ENCODE results near the gene FOXN1.

Gene FOXN1

DNA sequence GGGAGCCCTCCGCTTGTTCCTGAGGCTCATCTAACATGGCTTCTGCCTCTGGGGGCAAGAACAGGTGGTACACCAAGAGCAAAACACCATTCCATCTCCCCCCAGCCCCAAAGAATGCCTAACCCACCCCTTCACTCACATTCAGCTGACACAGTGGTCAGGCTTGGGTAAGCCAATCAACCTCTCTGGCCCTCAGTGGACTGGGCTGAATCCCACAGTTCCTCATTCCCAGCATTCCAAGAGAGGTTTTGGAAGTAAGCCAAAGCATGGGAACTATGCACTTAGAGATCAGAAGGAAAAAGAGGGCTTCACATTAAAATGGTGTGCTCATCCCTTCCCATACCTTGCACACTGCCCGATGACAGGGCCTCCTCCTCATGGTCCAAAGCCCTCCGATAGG, 57.3 kb downstream of the FOXN1 start:
- ChIA-PET POLR2A (no interaction called here), CTCF (no interaction called here)
- no peak for DNase-seq (ENCODE audit: extremely low spot score)
- TF ChIP-seq, protein P1, sequence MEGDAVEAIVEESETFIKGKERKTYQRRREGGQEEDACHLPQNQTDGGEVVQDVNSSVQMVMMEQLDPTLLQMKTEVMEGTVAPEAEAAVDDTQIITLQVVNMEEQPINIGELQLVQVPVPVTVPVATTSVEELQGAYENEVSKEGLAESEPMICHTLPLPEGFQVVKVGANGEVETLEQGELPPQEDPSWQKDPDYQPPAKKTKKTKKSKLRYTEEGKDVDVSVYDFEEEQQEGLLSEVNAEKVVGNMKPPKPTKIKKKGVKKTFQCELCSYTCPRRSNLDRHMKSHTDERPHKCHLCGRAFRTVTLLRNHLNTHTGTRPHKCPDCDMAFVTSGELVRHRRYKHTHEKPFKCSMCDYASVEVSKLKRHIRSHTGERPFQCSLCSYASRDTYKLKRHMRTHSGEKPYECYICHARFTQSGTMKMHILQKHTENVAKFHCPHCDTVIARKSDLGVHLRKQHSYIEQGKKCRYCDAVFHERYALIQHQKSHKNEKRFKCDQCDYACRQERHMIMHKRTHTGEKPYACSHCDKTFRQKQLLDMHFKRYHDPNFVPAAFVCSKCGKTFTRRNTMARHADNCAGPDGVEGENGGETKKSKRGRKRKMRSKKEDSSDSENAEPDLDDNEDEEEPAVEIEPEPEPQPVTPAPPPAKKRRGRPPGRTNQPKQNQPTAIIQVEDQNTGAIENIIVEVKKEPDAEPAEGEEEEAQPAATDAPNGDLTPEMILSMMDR (IDR thresholded peaks at IDR 0.05; ENCODE audit: control extremely low read depth, extremely low read depth, low read depth, missing control alignments) = no peak

DNA sequence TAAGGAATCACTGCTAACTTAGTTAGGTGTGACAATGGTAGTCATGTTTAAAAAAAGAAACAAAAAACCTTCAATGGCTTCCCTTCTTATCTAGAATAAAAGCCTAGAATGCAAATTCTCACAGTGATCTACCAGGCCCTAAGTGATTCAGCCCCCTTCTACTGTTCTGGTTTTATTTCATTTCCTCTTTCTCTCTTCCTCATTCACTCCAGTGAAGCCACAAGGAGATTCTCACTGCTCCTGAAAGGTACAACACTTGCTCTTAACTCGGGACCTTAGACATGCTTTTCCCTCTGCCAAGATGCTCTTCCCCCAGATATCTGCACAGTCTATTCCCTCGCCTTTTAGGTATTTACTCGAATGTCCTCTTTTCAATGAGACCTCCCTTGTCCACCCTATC, 61.5 kb downstream of the FOXN1 start:
- ChIA-PET CTCF (interaction anchor here (0.8 to 2.5 kb wide), 2 partner anchors 8 to 20 kb away, joined by 4 to 10 read pairs; no protein-coding TSS in a partner anchor), POLR2A (no interaction called here)
- DNase-seq (ENCODE audit: extremely low spot score) = peak; percentile 66
- TF ChIP-seq, protein P1 (IDR thresholded peaks at IDR 0.05; ENCODE audit: control extremely low read depth, extremely low read depth, low read depth, missing control alignments) = no peak

DNA sequence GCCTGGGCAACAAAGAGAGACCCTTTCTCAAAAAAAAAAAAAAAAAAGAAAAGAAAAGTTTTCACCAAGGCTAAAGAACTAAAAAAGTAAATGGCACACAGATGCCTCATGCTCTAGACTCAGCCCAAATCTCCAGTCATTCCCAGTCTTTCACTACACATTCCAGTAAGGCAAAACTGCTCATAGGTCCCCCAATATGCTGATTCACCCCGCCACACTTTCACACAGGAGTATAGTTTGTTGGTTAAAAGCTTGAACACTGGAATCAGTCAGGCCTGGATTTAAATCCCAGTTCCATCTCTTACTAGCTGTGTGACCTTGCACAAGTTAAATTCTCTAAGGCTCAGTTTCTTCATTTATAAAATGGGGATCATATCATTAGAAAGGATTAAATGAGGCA, 63.3 kb downstream of the FOXN1 start:
- ChIA-PET POLR2A (no interaction called here), CTCF (interaction anchor here (1.0 to 3.8 kb wide), 4 partner anchors 8 to 43 kb away, joined by 3 to 18 read pairs (median 5); no protein-coding TSS in a partner anchor)
- TF ChIP-seq, protein P1 (IDR thresholded peaks at IDR 0.05; ENCODE audit: control extremely low read depth, extremely low read depth, low read depth, missing control alignments) = no peak
- DNase-seq (ENCODE audit: extremely low spot score) = no peak

DNA sequence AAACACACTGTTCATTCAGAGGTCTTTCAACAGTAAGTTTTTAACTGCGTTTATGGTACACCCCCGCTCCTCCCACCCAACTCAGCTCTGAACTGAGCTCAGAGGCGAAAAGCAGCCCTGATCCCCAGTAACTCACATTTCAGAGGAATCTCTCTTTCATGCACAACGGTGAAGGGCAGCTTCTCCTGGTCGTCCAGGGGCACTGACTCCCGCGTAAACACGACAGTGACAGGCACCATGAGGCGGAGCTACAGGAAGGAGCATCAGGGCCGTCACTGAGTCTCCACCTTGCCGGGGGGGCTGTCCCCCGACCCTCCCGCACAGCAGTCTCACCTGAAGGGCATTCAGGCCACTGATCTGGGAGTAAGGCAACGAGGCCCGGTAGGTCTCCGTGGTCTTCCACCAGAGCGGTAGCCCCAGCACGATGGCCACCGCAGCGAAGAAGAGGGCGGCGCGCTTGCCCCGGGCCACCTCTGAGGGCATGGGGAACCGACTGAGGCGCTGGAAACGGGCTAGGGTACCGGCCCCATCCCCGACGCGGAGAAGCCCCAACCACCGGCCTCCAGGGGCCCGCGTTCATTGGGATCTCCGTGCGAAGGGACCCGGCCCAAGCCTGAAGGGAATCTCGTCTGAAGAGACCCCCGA, 64.7 kb downstream of the FOXN1 start:
- ChIA-PET CTCF (interaction anchor here (0.9 to 3.8 kb wide), 14 partner anchors 10 to 171 kb away, joined by 3 to 18 read pairs (median 4); partner anchors contain the start of gene UNC119), POLR2A (interaction anchor here (0.9 to 1.4 kb wide), 5 partner anchors 20 to 29 kb away, joined by 3 to 4 read pairs (median 3); no protein-coding TSS in a partner anchor)
- peak; percentile 50 for DNase-seq (ENCODE audit: extremely low spot score)
- TF ChIP-seq, protein P1 (IDR thresholded peaks at IDR 0.05; ENCODE audit: control extremely low read depth, extremely low read depth, low read depth, missing control alignments) = no peak

DNA sequence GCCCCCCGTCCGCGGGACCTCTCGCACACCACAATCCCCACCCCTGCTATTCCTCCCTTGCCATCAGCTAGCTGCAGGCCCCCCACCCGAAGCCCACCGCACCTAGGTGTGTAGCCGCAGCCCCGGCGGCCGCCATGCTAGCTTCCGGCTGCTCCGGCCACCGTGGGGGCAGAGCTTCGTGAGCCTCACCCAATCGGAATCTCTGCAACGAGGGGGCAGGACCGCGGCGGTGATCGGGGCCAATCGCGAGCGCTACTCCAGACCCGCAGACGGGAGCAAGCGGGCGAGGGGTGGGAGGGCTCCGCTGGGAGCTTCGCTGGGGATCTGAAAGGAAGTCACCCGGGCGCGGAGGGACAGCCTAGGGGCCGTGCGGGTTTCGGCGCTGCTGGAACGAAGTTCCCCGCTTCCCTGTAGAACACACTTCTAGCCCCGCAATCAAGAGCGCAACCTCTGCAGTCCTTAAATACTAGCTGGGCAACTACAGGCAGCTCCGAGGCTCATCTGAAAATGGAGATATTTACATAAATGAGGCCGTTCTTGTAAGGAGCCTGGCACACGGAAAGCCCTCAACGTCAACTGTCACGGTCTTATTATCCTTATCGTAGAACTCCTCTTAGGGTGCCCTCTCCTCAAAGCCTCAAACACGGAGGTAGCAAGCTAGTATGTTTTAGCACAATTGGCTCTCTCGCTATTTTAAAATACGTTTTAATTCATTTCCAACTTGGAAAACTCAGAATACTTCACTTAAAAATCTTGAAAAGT, 65.4 kb downstream of the FOXN1 start, which contains the start of gene PIGS:
PIGS (minus strand) TSS at position 164 of the 762 bp plus-strand sequence; CDS start at position 136, 28 bp downstream.
- ChIA-PET CTCF (interaction anchor here (0.6 to 3.8 kb wide), 13 partner anchors 9 to 172 kb away, joined by 3 to 18 read pairs (median 4); partner anchors contain the start of gene UNC119), POLR2A (interaction anchor here (0.7 to 1.4 kb wide), 6 partner anchors 16 to 28 kb away, joined by 3 to 4 read pairs (median 3); no protein-coding TSS in a partner anchor)
- TF ChIP-seq, protein P1 (IDR thresholded peaks at IDR 0.05; ENCODE audit: control extremely low read depth, extremely low read depth, low read depth, missing control alignments) = no peak
- peak; percentile 96 for DNase-seq (ENCODE audit: extremely low spot score)
